Naive thymus-derived CD8-positive, alpha-beta T cell (primary cell): ENCODE measurements around the gene REXO5. TPM values are rescaled to one million over a fixed set of nuclear protein-coding genes. Genes with fewer than 3 reads are reported as not detected.
A peak's percentile ranks its signal among the peaks of the same experiment; 100 is the strongest.

Source experiments
- ATAC-seq, 2 donors: fragments of 150-1000 bp; cut with Tn5 transposase in 1 of 2; sonication (Bioruptor Pico), chemical (Tn5 transposase) in 1 of 2; 1 replicate in 1 of 2; 2 replicates in 1 of 2; pipeline ENCODE4 v1.10.0; 2021; ENCODE audit warnings: mild to moderate bottlenecking in 2 of 2, moderate library complexity in 2 of 2
- POLR2A ChIA-PET: fragments of 350-600 bp; sonication (Branson Sonifier 250); formaldehyde crosslinking; loops from one replicate; lab custom pipeline; 2021; ENCODE audit warnings: antibody characterized with exemption; lab: Charles Lee
- DNase-seq, 10 donors: peaks; one replicate each; pipeline versions ENCODE4 v3.0.0 to v3.0.0-alpha.2; 2020 to 2022
- H3K27ac Mint-ChIP-seq, 10 donors: one replicate each; pipeline ENCODE4 v1.8.0; 2020 to 2022; ENCODE audit warnings: mild to moderate bottlenecking in 10 of 10, mixed read lengths in 10 of 10, moderate library complexity in 4 of 10, inconsistent platforms in 1 of 10
- H3K27me3 Mint-ChIP-seq, 5 donors: one replicate each; pipeline ENCODE4 v1.8.0; 2021 to 2022; ENCODE audit warnings: mixed read lengths in 5 of 5
- H3K36me3 Mint-ChIP-seq, 3 donors: one replicate each; pipeline ENCODE4 v1.8.0; 2020 to 2022; ENCODE audit warnings: mixed read lengths in 3 of 3, mild to moderate bottlenecking in 2 of 3, inconsistent platforms in 1 of 3
- H3K4me1 Mint-ChIP-seq, 4 donors: one replicate each; pipeline ENCODE4 v1.8.0; 2021 to 2022; ENCODE audit warnings: mixed read lengths in 4 of 4
- H3K4me3 Mint-ChIP-seq, 10 donors: one replicate each; pipeline ENCODE4 v1.8.0; 2020 to 2022; ENCODE audit warnings: mild to moderate bottlenecking in 10 of 10, mixed read lengths in 10 of 10, moderate library complexity in 6 of 10, inconsistent platforms in 1 of 10
- H3K9me3 Mint-ChIP-seq, 9 donors: one replicate each; pipeline ENCODE4 v1.8.0; 2020 to 2022; ENCODE audit warnings: mixed read lengths in 9 of 9, mild to moderate bottlenecking in 3 of 9, inconsistent platforms in 1 of 9, moderate library complexity in 1 of 9
- polyA plus RNA-seq, 3 donors: library from polyadenylated mRNA; unstranded; fragments of 300-500 nt; fragmentation: Illumina TruSeq; gene quantifications; one replicate each; pipeline ENCODE4 v1.2.3, GENCODE V29; 2021
- total RNA-seq, 8 experiments: library from RNA in 2 of 8; stranded (reverse) in 2 of 8; gene quantifications; one replicate each; pipeline ENCODE4 v1.2.3 and lab custom pipeline; 2021 to 2026

Gene REXO5
- total and polyA plus RNA-seq, 5 experiments from 2014 or later: 0.41 to 1.4 (median 0.60) TPM

GRCh38 chr16:20868890-20869289, 62.6 kb downstream of the REXO5 start:
- H3K27me3 Mint-ChIP-seq: no peaks in the 10 kb centered on the region
- no peaks in the 10 kb centered on the region for H3K9me3 Mint-ChIP-seq
- no peaks in the 10 kb centered on the region for H3K36me3 Mint-ChIP-seq
- no peak for DNase-seq
- no peak overlapping the region for H3K27ac Mint-ChIP-seq
- ATAC-seq: no peak
- POLR2A ChIA-PET: no interaction called here
- H3K4me3 Mint-ChIP-seq: no peak overlapping the region
- peaks cover 21 to 50% (median 31%) of the 10 kb centered on the region in 4 donors for H3K4me1 Mint-ChIP-seq

- H3K27ac Mint-ChIP-seq: peak overlapping the region in 2 of 10 donors; percentile 24 to 53
These were observed 63.9 kb downstream of the REXO5 start for GRCh38 chr16:20870122-20870820.

GRCh38 chr16:20871258-20871657, 64.9 kb downstream of the REXO5 start:
- peak overlapping the region in 2 of 10 donors; percentile 25 to 80 for H3K27ac Mint-ChIP-seq
- ATAC-seq: no peak

More at GRCh38 chr16:20870122-20870820, 63.9 kb downstream of the REXO5 start:
- no peak for ATAC-seq
- no peak overlapping the region for H3K4me3 Mint-ChIP-seq
- no peak for DNase-seq
- peaks cover 22 to 53% (median 44%) of the 10 kb centered on the region in 4 donors for H3K4me1 Mint-ChIP-seq
- H3K36me3 Mint-ChIP-seq: no peaks in the 10 kb centered on the region
- POLR2A ChIA-PET: no interaction called here
- no peaks in the 10 kb centered on the region for H3K9me3 Mint-ChIP-seq
- H3K27me3 Mint-ChIP-seq: no peaks in the 10 kb centered on the region

GRCh38 chr16:20871941-20872815, 65.9 kb downstream of the REXO5 start:
- POLR2A ChIA-PET: no interaction called here
- ATAC-seq: no peak
- DNase-seq: no peak
- no peaks in the 10 kb centered on the region for H3K27me3 Mint-ChIP-seq
- no peak overlapping the region for H3K4me3 Mint-ChIP-seq
- peaks cover 0 to 7% (median 4%) of the 10 kb centered on the region in 3 donors for H3K36me3 Mint-ChIP-seq
- H3K4me1 Mint-ChIP-seq: peaks cover 15 to 49% (median 46%) of the 10 kb centered on the region in 4 donors
- no peaks in the 10 kb centered on the region for H3K9me3 Mint-ChIP-seq
- H3K27ac Mint-ChIP-seq: peak overlapping the region in 6 of 10 donors; percentile 21 to 96 (median 32)

More at GRCh38 chr16:20871258-20871657, 64.9 kb downstream of the REXO5 start:
- POLR2A ChIA-PET: no interaction called here
- H3K9me3 Mint-ChIP-seq: no peaks in the 10 kb centered on the region
- no peaks in the 10 kb centered on the region for H3K36me3 Mint-ChIP-seq
- H3K4me1 Mint-ChIP-seq: peaks cover 20 to 58% (median 48%) of the 10 kb centered on the region in 4 donors
- no peaks in the 10 kb centered on the region for H3K27me3 Mint-ChIP-seq
- H3K4me3 Mint-ChIP-seq: no peak overlapping the region
- no peak for DNase-seq

GRCh38 chr16:20873331-20873730, 67.0 kb downstream of the REXO5 start:
- no peaks in the 10 kb centered on the region for H3K27me3 Mint-ChIP-seq
- no peaks in the 10 kb centered on the region for H3K9me3 Mint-ChIP-seq
- H3K4me3 Mint-ChIP-seq: peak overlapping the region in 3 of 10 donors; percentile 55 to 80 (median 80)
- DNase-seq (no peak), ATAC-seq (no peak)
- peaks cover 15 to 47% (median 45%) of the 10 kb centered on the region in 4 donors for H3K4me1 Mint-ChIP-seq
- peaks cover 0 to 11% (median 7%) of the 10 kb centered on the region in 3 donors for H3K36me3 Mint-ChIP-seq
- H3K27ac Mint-ChIP-seq: peak overlapping the region; percentile 56 to 96 (median 92)
- POLR2A ChIA-PET: interaction anchor here (0.6 kb wide), 2 partner anchors 8 to 1129 kb away, joined by 3 read pairs; no protein-coding TSS in a partner anchor

- peaks cover 0 to 12% (median 7%) of the 10 kb centered on the region in 3 donors for H3K36me3 Mint-ChIP-seq
- ATAC-seq (no peak), DNase-seq (no peak)
- peak overlapping the region; percentile 85 to 96 (median 92) for H3K27ac Mint-ChIP-seq
- H3K4me3 Mint-ChIP-seq: peak overlapping the region; percentile 55 to 80 (median 72)
- POLR2A ChIA-PET: interaction anchor here (0.5 to 1.2 kb wide), 3 partner anchors 27 to 1128 kb away, joined by 3 to 9 read pairs (median 3); partner anchors contain the start of genes DCUN1D3 and LYRM1
- no peaks in the 10 kb centered on the region for H3K9me3 Mint-ChIP-seq
- no peaks in the 10 kb centered on the region for H3K27me3 Mint-ChIP-seq
- H3K4me1 Mint-ChIP-seq: peaks cover 15 to 47% (median 41%) of the 10 kb centered on the region in 4 donors
These were observed 67.8 kb downstream of the REXO5 start for GRCh38 chr16:20874088-20874581.

GRCh38 chr16:20875355-20875650, 69.0 kb downstream of the REXO5 start:
- Mint-ChIP-seq H3K9me3 (no peaks in the 10 kb centered on the region), H3K36me3 (peaks cover 0 to 12% (median 7%) of the 10 kb centered on the region in 3 donors), H3K27ac (peak overlapping the region in 9 of 10 donors; percentile 22 to 96 (median 77)), H3K4me1 (peaks cover 15 to 53% (median 41%) of the 10 kb centered on the region in 4 donors), H3K27me3 (no peaks in the 10 kb centered on the region), H3K4me3 (peak overlapping the region in 2 of 10 donors; percentile 0 to 80)
- POLR2A ChIA-PET: interaction anchor here (0.9 to 1.2 kb wide), 2 partner anchors 25 to 27 kb away, joined by 3 to 9 read pairs; partner anchors contain the start of genes DCUN1D3 and LYRM1
- ATAC-seq: no peak
- no peak for DNase-seq

GRCh38 chr16:20878682-20879147, 72.4 kb downstream of the REXO5 start:
- peaks cover 0 to 14% (median 7%) of the 10 kb centered on the region in 3 donors for H3K36me3 Mint-ChIP-seq
- no peak for DNase-seq
- no peaks in the 10 kb centered on the region for H3K27me3 Mint-ChIP-seq
- peak overlapping the region in 4 of 10 donors; percentile 13 to 44 (median 21) for H3K27ac Mint-ChIP-seq
- POLR2A ChIA-PET: no interaction called here
- H3K4me1 Mint-ChIP-seq: peaks cover 10 to 33% (median 29%) of the 10 kb centered on the region in 4 donors
- ATAC-seq: no peak
- H3K4me3 Mint-ChIP-seq: no peak overlapping the region
- no peaks in the 10 kb centered on the region for H3K9me3 Mint-ChIP-seq

- DNase-seq: no peak
These were observed 73.1 kb downstream of the REXO5 start for GRCh38 chr16:20879175-20880040.

GRCh38 chr16:20880867-20881502, 74.7 kb downstream of the REXO5 start:
- no peak overlapping the region for H3K4me3 Mint-ChIP-seq
- H3K27me3 Mint-ChIP-seq: no peaks in the 10 kb centered on the region
- H3K4me1 Mint-ChIP-seq: peaks cover 13 to 28% (median 17%) of the 10 kb centered on the region in 4 donors
- no peaks in the 10 kb centered on the region for H3K9me3 Mint-ChIP-seq
- ATAC-seq: no peak
- POLR2A ChIA-PET: no interaction called here
- H3K36me3 Mint-ChIP-seq: peaks cover 0 to 17% (median 10%) of the 10 kb centered on the region in 3 donors
- peak overlapping the region in 3 of 10 donors; percentile 19 to 71 (median 28) for H3K27ac Mint-ChIP-seq
- DNase-seq: no peak

More at GRCh38 chr16:20879175-20880040, 73.1 kb downstream of the REXO5 start:
- POLR2A ChIA-PET: no interaction called here
- H3K27me3 Mint-ChIP-seq: no peaks in the 10 kb centered on the region
- ATAC-seq: no peak
- H3K36me3 Mint-ChIP-seq: peaks cover 0 to 15% (median 10%) of the 10 kb centered on the region in 3 donors
- H3K4me3 Mint-ChIP-seq: no peak overlapping the region
- H3K27ac Mint-ChIP-seq: no peak overlapping the region
- peaks cover 11 to 31% (median 28%) of the 10 kb centered on the region in 4 donors for H3K4me1 Mint-ChIP-seq
- no peaks in the 10 kb centered on the region for H3K9me3 Mint-ChIP-seq

GRCh38 chr16:20881503-20881878, 75.2 kb downstream of the REXO5 start:
- H3K36me3 Mint-ChIP-seq: peaks cover 0 to 17% (median 8%) of the 10 kb centered on the region in 3 donors
- no peak for ATAC-seq
- no peak overlapping the region for H3K4me3 Mint-ChIP-seq
- no peak for DNase-seq
- H3K9me3 Mint-ChIP-seq: no peaks in the 10 kb centered on the region
- POLR2A ChIA-PET: interaction anchor here (0.6 kb wide), 1 partner anchor 8 kb away, joined by 3 read pairs; no protein-coding TSS in a partner anchor
- H3K4me1 Mint-ChIP-seq: peaks cover 16 to 31% (median 17%) of the 10 kb centered on the region in 4 donors
- no peaks in the 10 kb centered on the region for H3K27me3 Mint-ChIP-seq
- H3K27ac Mint-ChIP-seq: peak overlapping the region in 2 of 10 donors; percentile 19 to 71
